HG02943 (cell line): Measurements from ENCODE around the gene SLMAP.

ENCODE experiments used
- ATAC-seq: cut with Tn5 transposase; IDR thresholded peaks from one replicate; pipeline ENCODE4 v1.9.1; 2021; ENCODE audit warnings: mild to moderate bottlenecking, low read depth, moderate library complexity; ENCODE audit not compliant: unreplicated experiment

Gene SLMAP

GRCh38 chr3:57956119-57956832, 200.2 kb downstream of the SLMAP start:
- no peak for ATAC-seq

GRCh38 chr3:57956833-57957174, 200.7 kb downstream of the SLMAP start:
- ATAC-seq, result no peak

- no peak for ATAC-seq
These were observed 201.7 kb downstream of the SLMAP start for GRCh38 chr3:57957824-57958223.

GRCh38 chr3:57958642-57959422, 202.7 kb downstream of the SLMAP start:
- ATAC-seq, result no peak

- ATAC-seq, result no peak
These were observed 203.5 kb downstream of the SLMAP start for GRCh38 chr3:57959423-57960173.

- ATAC-seq, result no peak
These were observed 204.0 kb downstream of the SLMAP start for GRCh38 chr3:57960174-57960505.

- no peak for ATAC-seq
These were observed 205.2 kb downstream of the SLMAP start for GRCh38 chr3:57961177-57961827.

GRCh38 chr3:57961828-57962447, 205.8 kb downstream of the SLMAP start:
- ATAC-seq, result no peak

GRCh38 chr3:57962448-57962834, 206.3 kb downstream of the SLMAP start:
- no peak for ATAC-seq

GRCh38 chr3:57963811-57964346, 207.8 kb downstream of the SLMAP start:
- ATAC-seq, result no peak

- ATAC-seq, result no peak
These were observed 210.7 kb downstream of the SLMAP start for GRCh38 chr3:57966829-57967228.

GRCh38 chr3:57967590-57967989, 211.5 kb downstream of the SLMAP start:
- no peak for ATAC-seq

GRCh38 chr3:57968501-57968900, 212.4 kb downstream of the SLMAP start:
- ATAC-seq, result no peak

- no peak for ATAC-seq
These were observed 215.9 kb downstream of the SLMAP start for GRCh38 chr3:57971975-57972374.

GRCh38 chr3:57972531-57973111, 216.5 kb downstream of the SLMAP start:
- ATAC-seq, result no peak

GRCh38 chr3:57973715-57974477, 217.8 kb downstream of the SLMAP start:
- ATAC-seq, result no peak

- no peak for ATAC-seq
These were observed 218.8 kb downstream of the SLMAP start for GRCh38 chr3:57974796-57975388.

GRCh38 chr3:57977818-57978235, 221.7 kb downstream of the SLMAP start:
- ATAC-seq, result no peak

GRCh38 chr3:57978316-57978715, 222.2 kb downstream of the SLMAP start:
- ATAC-seq, result no peak
